ENCODE measurements around the gene KAT2B. TPM values are rescaled to one million over a fixed set of nuclear protein-coding genes. Genes with fewer than 3 reads are reported as not detected.

Gene KAT2B
- total and polyA plus RNA-seq, 2 of the 13 experiments (the other 11 are each of a cell fraction or from before 2014, with no cell fraction given) = 0.97 to 1.7 TPM

DNA sequence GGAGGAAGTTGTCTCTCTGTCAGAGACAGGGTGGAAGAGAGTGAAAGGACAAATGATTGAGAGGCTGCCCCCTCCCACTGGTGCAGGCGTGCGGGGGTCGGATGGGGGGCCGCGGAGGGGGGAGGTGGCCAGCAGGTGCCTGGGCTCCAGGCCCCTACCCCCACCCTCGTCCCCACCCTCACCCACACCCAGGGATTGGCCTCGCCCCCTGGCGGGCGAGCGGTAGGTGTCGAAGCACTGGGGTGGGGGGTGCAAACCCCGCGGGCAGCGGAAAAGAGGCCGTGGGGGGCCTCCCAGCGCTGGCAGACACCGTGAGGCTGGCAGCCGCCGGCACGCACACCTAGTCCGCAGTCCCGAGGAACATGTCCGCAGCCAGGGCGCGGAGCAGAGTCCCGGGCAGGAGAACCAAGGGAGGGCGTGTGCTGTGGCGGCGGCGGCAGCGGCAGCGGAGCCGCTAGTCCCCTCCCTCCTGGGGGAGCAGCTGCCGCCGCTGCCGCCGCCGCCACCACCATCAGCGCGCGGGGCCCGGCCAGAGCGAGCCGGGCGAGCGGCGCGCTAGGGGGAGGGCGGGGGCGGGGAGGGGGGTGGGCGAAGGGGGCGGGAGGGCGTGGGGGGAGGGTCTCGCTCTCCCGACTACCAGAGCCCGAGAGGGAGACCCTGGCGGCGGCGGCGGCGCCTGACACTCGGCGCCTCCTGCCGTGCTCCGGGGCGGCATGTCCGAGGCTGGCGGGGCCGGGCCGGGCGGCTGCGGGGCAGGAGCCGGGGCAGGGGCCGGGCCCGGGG, at the start of gene KAT2B (continued):
- TF ChIP-seq SOX13 (IDR thresholded peaks at IDR 0.05) (no peak), SOX13 (CRISPR knock-in tag; conservative IDR thresholded peaks at IDR 0.05 in 1 of 2, IDR thresholded peaks at IDR 0.05 in 1 of 2) (peak in 1 of 2 experiments; percentile 58; a peak in 2 of 4 replicates), ZNF770 (CRISPR knock-in tag; IDR thresholded peaks at IDR 0.05) (no peak; the same call in 1 of the 2 replicates), ZNF567 (CRISPR knock-in tag; IDR thresholded peaks at IDR 0.05; ENCODE audit: borderline replicate concordance) (no peak), ZBTB7B (CRISPR knock-in tag; IDR thresholded peaks at IDR 0.05) (peak; percentile 82), CHCHD3 (CRISPR knock-in tag; IDR thresholded peaks at IDR 0.05) (no peak), BRD4 (CRISPR knock-in tag; IDR thresholded peaks at IDR 0.05) (no peak), ZUFSP (CRISPR knock-in tag; IDR thresholded peaks at IDR 0.05; ENCODE audit: borderline replicate concordance) (no peak), SALL2 (CRISPR knock-in tag; IDR thresholded peaks at IDR 0.05) (peak; percentile 36; the same call in 1 of the 2 replicates), SMAD3 (CRISPR knock-in tag; IDR thresholded peaks at IDR 0.05) (0 out of 2 replicates have a peak, but pooled peaks have one; percentile 17), HDAC1 (CRISPR knock-in tag; IDR thresholded peaks at IDR 0.05) (peak; percentile 23; the same call in 1 of the 2 replicates), ZNF577 (CRISPR knock-in tag; IDR thresholded peaks at IDR 0.05; ENCODE audit: borderline replicate concordance, low read depth) (no peak), TP53 (CRISPR knock-in tag; conservative IDR thresholded peaks at IDR 0.05) (no peak), THAP8 (CRISPR knock-in tag; IDR thresholded peaks at IDR 0.05; ENCODE audit: borderline replicate concordance) (no peak), HNRNPLL (IDR thresholded peaks at IDR 0.05; ENCODE audit: low read depth, low read length, poor library complexity, severe bottlenecking) (peak; percentile 53), FLYWCH1 (CRISPR knock-in tag; IDR thresholded peaks at IDR 0.05) (no peak), SETDB1 (CRISPR knock-in tag; IDR thresholded peaks at IDR 0.05; ENCODE audit: borderline replicate concordance) (no peak), ZNF777 (CRISPR knock-in tag; IDR thresholded peaks at IDR 0.05) (peak; percentile 45; the same call in 1 of the 2 replicates), HMG20B (CRISPR knock-in tag; conservative IDR thresholded peaks at IDR 0.05) (no peak), NFE2 (CRISPR knock-in tag; IDR thresholded peaks at IDR 0.05) (no peak), PHF20 (CRISPR knock-in tag; IDR thresholded peaks at IDR 0.05) (no peak), ZNF33B (CRISPR knock-in tag; IDR thresholded peaks at IDR 0.05) (no peak)
- TF ChIP-seq, protein P1, sequence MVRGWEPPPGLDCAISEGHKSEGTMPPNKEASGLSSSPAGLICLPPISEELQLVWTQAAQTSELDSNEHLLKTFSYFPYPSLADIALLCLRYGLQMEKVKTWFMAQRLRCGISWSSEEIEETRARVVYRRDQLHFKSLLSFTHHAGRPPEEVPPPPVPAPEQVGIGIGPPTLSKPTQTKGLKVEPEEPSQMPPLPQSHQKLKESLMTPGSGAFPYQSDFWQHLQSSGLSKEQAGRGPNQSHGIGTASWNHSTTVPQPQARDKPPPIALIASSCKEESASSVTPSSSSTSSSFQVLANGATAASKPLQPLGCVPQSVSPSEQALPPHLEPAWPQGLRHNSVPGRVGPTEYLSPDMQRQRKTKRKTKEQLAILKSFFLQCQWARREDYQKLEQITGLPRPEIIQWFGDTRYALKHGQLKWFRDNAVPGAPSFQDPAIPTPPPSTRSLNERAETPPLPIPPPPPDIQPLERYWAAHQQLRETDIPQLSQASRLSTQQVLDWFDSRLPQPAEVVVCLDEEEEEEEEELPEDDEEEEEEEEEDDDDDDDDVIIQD (CRISPR knock-in tag; IDR thresholded peaks at IDR 0.05; ENCODE audit: low read depth) = no peak
- TF ChIP-seq, protein P2, sequence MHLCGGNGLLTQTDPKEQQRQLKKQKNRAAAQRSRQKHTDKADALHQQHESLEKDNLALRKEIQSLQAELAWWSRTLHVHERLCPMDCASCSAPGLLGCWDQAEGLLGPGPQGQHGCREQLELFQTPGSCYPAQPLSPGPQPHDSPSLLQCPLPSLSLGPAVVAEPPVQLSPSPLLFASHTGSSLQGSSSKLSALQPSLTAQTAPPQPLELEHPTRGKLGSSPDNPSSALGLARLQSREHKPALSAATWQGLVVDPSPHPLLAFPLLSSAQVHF (CRISPR knock-in tag; IDR thresholded peaks at IDR 0.05) = no peak
